ENCODE results near the gene DYNC1I1.

Gene DYNC1I1

DNA sequence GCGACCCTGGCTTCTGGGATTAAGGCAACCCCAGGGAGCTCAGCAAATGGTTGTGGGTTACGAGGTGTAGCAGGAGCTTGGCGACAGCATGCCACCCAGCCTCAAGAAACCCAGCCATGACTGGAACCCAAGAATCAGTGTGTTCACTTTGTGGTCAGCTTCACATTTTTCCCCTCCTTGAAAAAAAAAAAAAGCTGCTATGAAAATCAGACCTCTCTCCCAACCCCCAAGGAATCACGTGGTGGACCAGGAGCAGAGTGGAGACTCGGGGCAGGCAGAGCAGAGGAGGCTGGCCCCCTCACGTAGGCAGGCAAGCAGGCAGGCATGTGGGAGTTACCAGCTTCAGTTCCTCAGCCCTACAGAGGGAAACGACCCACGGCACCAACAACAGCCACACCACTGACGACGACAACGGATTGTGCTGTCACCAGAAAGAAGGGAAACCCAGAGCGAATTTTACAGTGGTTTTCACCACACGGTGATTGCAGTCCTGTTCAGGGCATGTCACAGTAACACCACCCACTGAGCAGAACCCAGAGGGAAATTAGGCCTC lies 346.2 kb downstream of the DYNC1I1 start:
- TF ChIP-seq, protein P1, sequence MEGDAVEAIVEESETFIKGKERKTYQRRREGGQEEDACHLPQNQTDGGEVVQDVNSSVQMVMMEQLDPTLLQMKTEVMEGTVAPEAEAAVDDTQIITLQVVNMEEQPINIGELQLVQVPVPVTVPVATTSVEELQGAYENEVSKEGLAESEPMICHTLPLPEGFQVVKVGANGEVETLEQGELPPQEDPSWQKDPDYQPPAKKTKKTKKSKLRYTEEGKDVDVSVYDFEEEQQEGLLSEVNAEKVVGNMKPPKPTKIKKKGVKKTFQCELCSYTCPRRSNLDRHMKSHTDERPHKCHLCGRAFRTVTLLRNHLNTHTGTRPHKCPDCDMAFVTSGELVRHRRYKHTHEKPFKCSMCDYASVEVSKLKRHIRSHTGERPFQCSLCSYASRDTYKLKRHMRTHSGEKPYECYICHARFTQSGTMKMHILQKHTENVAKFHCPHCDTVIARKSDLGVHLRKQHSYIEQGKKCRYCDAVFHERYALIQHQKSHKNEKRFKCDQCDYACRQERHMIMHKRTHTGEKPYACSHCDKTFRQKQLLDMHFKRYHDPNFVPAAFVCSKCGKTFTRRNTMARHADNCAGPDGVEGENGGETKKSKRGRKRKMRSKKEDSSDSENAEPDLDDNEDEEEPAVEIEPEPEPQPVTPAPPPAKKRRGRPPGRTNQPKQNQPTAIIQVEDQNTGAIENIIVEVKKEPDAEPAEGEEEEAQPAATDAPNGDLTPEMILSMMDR (IDR thresholded peaks at IDR 0.05; ENCODE audit: insufficient read depth, low read length, missing control alignments): no peak
- POLR2A ChIA-PET: no interaction called here
- CTCF ChIA-PET: no interaction called here
- no peak overlapping the region for H3K4me3 ChIP-seq (ENCODE audit: low read depth, low read length)
- DNase-seq (ENCODE audit: low read depth, low spot score): no peak

DNA sequence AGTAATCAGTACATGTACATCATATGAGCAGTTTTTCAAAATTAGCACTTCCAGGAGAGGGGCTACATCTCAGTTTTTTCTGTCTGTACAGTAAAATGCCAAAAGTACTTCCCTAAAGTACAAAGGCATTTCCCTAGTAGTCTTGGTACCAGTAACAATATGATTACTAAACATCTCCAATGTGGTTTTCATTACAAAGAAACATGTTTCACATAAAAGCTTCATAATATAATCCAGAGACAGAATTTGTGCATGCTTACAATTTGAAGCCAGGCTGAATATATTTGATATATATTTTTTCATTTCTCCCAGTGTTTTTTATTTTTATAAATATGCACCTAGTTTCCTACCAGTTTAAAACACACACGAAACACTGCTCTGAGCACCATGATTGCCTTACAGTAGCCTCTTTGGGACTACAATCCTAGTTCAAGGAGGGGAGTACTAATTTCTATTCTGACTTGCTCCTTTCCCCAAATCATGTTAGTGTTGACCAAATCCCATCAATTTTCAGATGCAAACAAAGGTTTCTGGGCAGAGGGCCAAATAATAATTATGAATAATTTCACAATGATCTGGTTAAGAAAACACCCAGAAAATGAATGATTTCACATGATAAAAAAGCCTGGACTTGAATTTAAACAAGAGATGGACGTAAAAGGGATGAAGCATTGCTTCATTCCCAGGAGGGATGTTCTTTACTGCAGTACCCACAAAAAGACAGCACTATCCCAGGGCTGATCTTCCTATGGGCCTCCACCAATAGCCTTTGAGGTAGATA lies 348.3 kb downstream of the DYNC1I1 start:
- no peak for DNase-seq (ENCODE audit: low read depth, low spot score)
- CTCF ChIA-PET: no interaction called here
- POLR2A ChIA-PET: no interaction called here

DNA sequence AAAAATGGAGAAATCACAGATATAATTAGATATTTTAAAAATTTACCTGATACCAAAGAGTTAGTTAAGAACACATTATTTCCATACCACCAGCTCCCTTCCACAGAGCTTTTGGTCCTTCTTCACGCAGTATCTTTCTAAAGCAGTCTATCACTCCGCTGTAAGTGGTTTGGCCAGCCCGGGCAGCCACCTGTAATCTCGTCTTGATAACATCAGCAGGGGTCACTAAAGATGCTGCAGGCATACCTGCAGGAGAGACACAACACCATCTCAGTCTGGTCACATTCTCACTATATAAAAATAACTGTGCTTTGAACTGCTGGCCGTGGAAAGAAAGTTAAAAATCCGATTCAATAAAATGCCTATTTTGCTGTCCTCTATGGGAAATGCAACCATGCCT lies 349.4 kb downstream of the DYNC1I1 start:
- POLR2A ChIA-PET: no interaction called here
- TF ChIP-seq, protein P1 (IDR thresholded peaks at IDR 0.05; ENCODE audit: insufficient read depth, low read length, missing control alignments): no peak
- CTCF ChIA-PET: no interaction called here
- H3K4me3 ChIP-seq (ENCODE audit: low read depth, low read length): no peak overlapping the region
- DNase-seq (ENCODE audit: low read depth, low spot score): no peak

More for the DNA sequence above, 348.3 kb downstream of the DYNC1I1 start:
- TF ChIP-seq, protein P1 (IDR thresholded peaks at IDR 0.05; ENCODE audit: insufficient read depth, low read length, missing control alignments): no peak
- no peak overlapping the region for H3K4me3 ChIP-seq (ENCODE audit: low read depth, low read length)

DNA sequence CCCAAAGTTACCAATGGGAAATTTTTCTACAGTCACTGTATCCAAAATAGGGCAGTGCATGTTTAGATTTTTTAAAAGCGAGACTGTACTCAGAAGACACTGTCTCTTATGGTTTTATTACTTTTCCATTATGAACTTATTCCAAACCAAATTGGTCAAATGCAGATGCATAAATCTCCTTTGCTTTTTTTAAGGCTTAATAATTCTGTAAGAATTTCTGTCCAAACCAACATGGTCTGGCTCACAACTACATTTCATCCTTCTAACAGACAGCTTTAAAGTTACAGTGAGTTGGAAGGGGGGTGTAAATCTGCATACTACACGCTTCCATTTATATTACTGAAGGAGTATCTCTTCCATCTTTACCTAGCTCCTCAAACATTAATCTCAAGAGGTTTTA lies 350.4 kb downstream of the DYNC1I1 start:
- ChIA-PET CTCF (no interaction called here), POLR2A (no interaction called here)
- H3K4me3 ChIP-seq (ENCODE audit: low read depth, low read length): no peak overlapping the region
- no peak for DNase-seq (ENCODE audit: low read depth, low spot score)
- TF ChIP-seq, protein P1 (IDR thresholded peaks at IDR 0.05; ENCODE audit: insufficient read depth, low read length, missing control alignments): no peak

DNA sequence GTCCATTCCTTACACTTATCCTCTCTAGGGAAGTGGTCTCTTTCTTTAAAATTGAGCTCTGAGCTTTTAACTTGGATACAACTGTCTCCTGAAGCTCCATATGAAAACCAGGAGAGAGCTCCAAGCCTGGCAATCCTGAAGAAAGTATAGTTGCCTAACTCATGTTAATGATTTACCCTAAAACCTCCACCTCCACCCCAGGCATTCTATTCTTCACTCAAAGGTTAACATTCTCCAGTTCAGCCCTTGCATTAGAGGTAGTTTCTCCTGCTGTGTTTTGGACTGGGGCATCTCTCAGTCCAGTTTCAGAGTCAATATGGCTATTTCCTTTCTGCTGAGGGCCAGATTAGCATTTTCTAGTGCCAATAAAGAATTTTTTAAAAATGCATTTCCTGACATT lies 354.0 kb downstream of the DYNC1I1 start:
- DNase-seq (ENCODE audit: low read depth, low spot score): no peak
- no peak overlapping the region for H3K4me3 ChIP-seq (ENCODE audit: low read depth, low read length)
- POLR2A ChIA-PET: no interaction called here
- CTCF ChIA-PET: interaction anchor here (1.4 kb wide), 1 partner anchor 10 kb away, joined by 3 read pairs; no protein-coding TSS in a partner anchor
- TF ChIP-seq, protein P1 (IDR thresholded peaks at IDR 0.05; ENCODE audit: insufficient read depth, low read length, missing control alignments): no peak

DNA sequence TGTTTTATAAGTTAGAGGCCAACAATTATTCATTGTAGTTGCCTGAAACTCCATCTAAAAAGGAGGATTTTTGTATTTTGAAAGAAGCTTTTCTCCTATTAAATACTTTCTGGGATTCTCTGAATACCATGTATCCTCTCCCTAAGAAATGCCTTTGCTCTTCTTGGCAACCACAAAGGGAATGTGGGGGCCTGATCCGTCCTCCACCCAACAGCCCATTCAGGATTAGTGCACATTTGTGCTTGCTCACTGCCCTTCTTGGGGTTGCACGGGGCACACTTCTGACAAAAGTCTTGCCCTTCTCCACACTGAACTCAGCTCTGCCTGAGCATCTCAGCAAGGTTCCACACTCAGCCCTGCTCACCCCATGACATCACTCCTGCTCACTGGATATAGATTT lies 355.4 kb downstream of the DYNC1I1 start:
- TF ChIP-seq, protein P1 (IDR thresholded peaks at IDR 0.05; ENCODE audit: insufficient read depth, low read length, missing control alignments): no peak
- ChIA-PET POLR2A (no interaction called here), CTCF (no interaction called here)
- H3K4me3 ChIP-seq (ENCODE audit: low read depth, low read length): no peak overlapping the region
- DNase-seq (ENCODE audit: low read depth, low spot score): no peak
